Mesenchymal stem cell (in vitro differentiated cells and primary cell): Measurements from ENCODE around the gene UBFD1.
"Not testable (repeated sequence)": the region's sequence is repeated elsewhere in the genome, so short reads cannot be mapped to it uniquely, and the experiment has no call there.

Experiments used
- DNase-seq: peaks from one replicate; pipeline ENCODE4 v3.0.0-alpha.2; 2013
- H2AFZ ChIP-seq: one replicate; pipeline ENCODE4 v1.6.1; 2013; ENCODE audit warnings: low read depth, mild to moderate bottlenecking, control low read depth, inconsistent platforms, low read length, moderate library complexity
- H2AK5ac ChIP-seq: 2 replicates; pipeline ENCODE4 v1.6.1; 2013; ENCODE audit warnings: low read length, moderate library complexity, mild to moderate bottlenecking, inconsistent platforms; ENCODE audit not compliant: severe bottlenecking
- H2BK120ac ChIP-seq: one replicate; pipeline ENCODE4 v1.6.1; 2013; ENCODE audit warnings: low read depth, mild to moderate bottlenecking, inconsistent platforms, low read length, moderate library complexity
- H2BK12ac ChIP-seq, 2 experiments: one replicate each; pipeline ENCODE4 v1.6.1; 2013; ENCODE audit warnings: inconsistent platforms in 2 of 2, low read length in 2 of 2, mild to moderate bottlenecking in 2 of 2, moderate library complexity in 2 of 2, control low read depth in 1 of 2
- H2BK15ac ChIP-seq: one replicate; pipeline ENCODE4 v1.6.1; 2013; ENCODE audit warnings: mild to moderate bottlenecking, low read depth, inconsistent platforms; ENCODE audit not compliant: poor library complexity, severe bottlenecking
- H2BK5ac ChIP-seq: 2 replicates; pipeline ENCODE4 v1.6.1; 2013; ENCODE audit warnings: low read depth, mild to moderate bottlenecking, low read length, control low read depth, inconsistent platforms; ENCODE audit not compliant: poor library complexity, severe bottlenecking
- H3K14ac ChIP-seq, 2 experiments: one replicate each; pipeline ENCODE4 v1.6.1; 2013; ENCODE audit warnings: inconsistent platforms in 2 of 2, low read length in 2 of 2, control low read depth in 1 of 2, mild to moderate bottlenecking in 1 of 2, moderate library complexity in 1 of 2
- H3K18ac ChIP-seq, 2 experiments: one replicate each; pipeline ENCODE4 v1.6.1; 2013; ENCODE audit warnings: inconsistent platforms in 2 of 2, low read length in 2 of 2, control low read depth in 1 of 2, low read depth in 1 of 2, mild to moderate bottlenecking in 1 of 2
- H3K23ac ChIP-seq, 2 experiments: one replicate each; pipeline ENCODE4 v1.6.1; 2013; ENCODE audit warnings: inconsistent platforms in 2 of 2, low read length in 2 of 2, mild to moderate bottlenecking in 2 of 2, moderate library complexity in 2 of 2, control low read depth in 1 of 2
- H3K27ac ChIP-seq: 2 replicates; pipeline ENCODE4 v1.5.1; 2013; ENCODE audit warnings: mild to moderate bottlenecking, moderate library complexity, low read length, control low read depth, inconsistent platforms; ENCODE audit not compliant: poor library complexity, severe bottlenecking
- H3K27me3 ChIP-seq, 2 experiments: 2 replicates each; pipeline versions ENCODE4 v1.6.1 to v1.7.0; 2013; ENCODE audit warnings: low read length in 2 of 2, mild to moderate bottlenecking in 2 of 2, moderate library complexity in 2 of 2, control low read depth in 1 of 2, inconsistent platforms in 1 of 2; ENCODE audit not compliant: control insufficient read depth in 1 of 2, insufficient read depth in 1 of 2
- H3K36me3 ChIP-seq, 2 experiments: 2 replicates each; pipeline versions ENCODE4 v1.6.1 to v1.7.0; 2013; ENCODE audit warnings: low read length in 2 of 2, control low read depth in 1 of 2, inconsistent platforms in 1 of 2, low read depth in 1 of 2, mild to moderate bottlenecking in 1 of 2; ENCODE audit not compliant: insufficient read depth in 2 of 2, control insufficient read depth in 1 of 2
- H3K4ac ChIP-seq, 2 experiments: one replicate each; pipeline ENCODE4 v1.6.1; 2013; ENCODE audit warnings: inconsistent platforms in 2 of 2, low read length in 2 of 2, mild to moderate bottlenecking in 2 of 2, moderate library complexity in 2 of 2, control low read depth in 1 of 2, low read depth in 1 of 2
- H3K4me1 ChIP-seq: 2 replicates; pipeline ENCODE4 v1.6.1; 2013; ENCODE audit warnings: low read depth, low read length, control low read depth; ENCODE audit not compliant: control insufficient read depth, insufficient read depth
- H3K4me2 ChIP-seq: 2 replicates; pipeline ENCODE4 v1.6.1; 2013; ENCODE audit warnings: low read length, mild to moderate bottlenecking, inconsistent platforms; ENCODE audit not compliant: poor library complexity, severe bottlenecking
- H3K4me3 ChIP-seq, 2 experiments: 2 replicates each; pipeline versions ENCODE4 v1.5.1 to v1.7.0; 2013; ENCODE audit warnings: low read length in 2 of 2, mild to moderate bottlenecking in 2 of 2, control low read depth in 1 of 2, low read depth in 1 of 2; ENCODE audit not compliant: insufficient read depth in 1 of 2
- H3K79me1 ChIP-seq: replicated peaks from 2 replicates; pipeline ENCODE4 v1.6.1; 2013; ENCODE audit warnings: mild to moderate bottlenecking, control low read depth, low read length, inconsistent platforms; ENCODE audit not compliant: poor library complexity, severe bottlenecking
- H3K9ac ChIP-seq: 2 replicates; pipeline ENCODE4 v1.7.0; 2013; ENCODE audit warnings: mild to moderate bottlenecking, low read length, moderate library complexity
- H3K9me3 ChIP-seq: 2 replicates; pipeline ENCODE4 v1.7.0; 2013; ENCODE audit warnings: mild to moderate bottlenecking, low read length; ENCODE audit not compliant: control insufficient read depth
- H4K8ac ChIP-seq: one replicate; pipeline ENCODE4 v1.6.1; 2013; ENCODE audit warnings: inconsistent platforms, mild to moderate bottlenecking, low read length, moderate library complexity
- H4K91ac ChIP-seq: one replicate; pipeline ENCODE4 v1.6.1; 2013; ENCODE audit warnings: mild to moderate bottlenecking, low read length, inconsistent platforms
- WGBS: methylation state at CpG from one replicate; pipeline ENCODE4 v1.1.7; 2013; ENCODE audit warnings: mixed read lengths; 5-methylcytosine and 5-hydroxymethylcytosine counted together

UBFD1 gene

DNA sequence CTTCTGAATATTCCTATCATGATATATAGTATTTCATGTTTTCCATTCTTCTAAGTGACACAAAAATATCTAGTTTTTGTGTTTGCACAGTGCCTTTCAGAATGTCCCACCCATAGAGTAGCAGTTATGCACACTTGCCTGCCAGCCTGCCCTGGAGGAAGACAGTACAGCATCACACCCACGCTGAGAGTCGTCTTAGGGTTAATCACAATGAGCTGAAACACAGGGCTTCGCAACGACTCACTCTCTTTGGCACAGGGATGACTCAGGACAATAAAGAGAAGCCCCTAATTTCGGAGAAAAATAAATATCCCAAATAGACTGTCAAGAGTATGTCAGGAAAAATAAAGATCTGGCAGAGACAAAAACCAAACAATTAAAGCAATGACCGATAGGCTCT lies 50.2 kb downstream of the UBFD1 start:
- H3K79me1 ChIP-seq: peaks cover 4% of the 10 kb centered on the region
- H3K27ac ChIP-seq: peak overlapping the region; percentile 21
- H2AFZ ChIP-seq: no peak overlapping the region
- no peak overlapping the region for H3K14ac ChIP-seq
- H2BK120ac ChIP-seq: no peak overlapping the region
- no peak overlapping the region for H2BK5ac ChIP-seq
- H4K91ac ChIP-seq: no peak overlapping the region
- peaks cover 2% of the 10 kb centered on the region for H3K4me1 ChIP-seq
- H2AK5ac ChIP-seq: no peak overlapping the region
- H2BK12ac ChIP-seq: no peak overlapping the region
- H4K8ac ChIP-seq: peak overlapping the region; percentile 69
- H3K4ac ChIP-seq: no peak overlapping the region
- peaks cover 23 to 66% of the 10 kb centered on the region in 2 experiments for H3K36me3 ChIP-seq
- no peak for DNase-seq
- no peaks in the 10 kb centered on the region for H3K9me3 ChIP-seq
- H3K4me3 ChIP-seq: no peak overlapping the region
- WGBS: 67% methylated on average over 6 of the region's 6 CpGs
- H2BK15ac ChIP-seq: no peak overlapping the region
- H3K18ac ChIP-seq: no peak overlapping the region
- H3K4me2 ChIP-seq: no peak overlapping the region
- H3K23ac ChIP-seq: no peak overlapping the region
- no peaks in the 10 kb centered on the region for H3K27me3 ChIP-seq
- no peak overlapping the region for H3K9ac ChIP-seq

DNA sequence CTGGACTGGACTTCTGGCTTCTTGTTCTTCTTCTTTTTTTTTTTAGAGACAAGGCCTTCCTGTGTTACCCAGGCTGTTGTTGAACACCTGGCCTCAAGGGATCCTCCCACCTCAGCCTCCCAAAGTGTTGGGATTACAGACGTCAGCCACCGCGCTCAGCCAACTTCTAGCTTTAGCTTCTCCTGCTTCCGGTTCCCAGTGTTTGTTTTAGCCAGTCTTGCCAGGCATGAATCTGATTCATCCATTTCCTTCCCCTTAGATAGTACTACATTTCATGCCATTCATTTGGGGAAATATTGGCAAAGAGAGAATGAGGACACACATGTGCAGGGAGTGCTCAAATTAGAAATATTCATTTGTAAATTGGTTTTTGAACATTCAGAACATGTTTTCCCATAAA lies 50.7 kb downstream of the UBFD1 start:
- Histone ChIP-seq H3K36me3 (peaks cover 23 to 66% of the 10 kb centered on the region in 2 experiments), H4K91ac (no peak overlapping the region), H2BK15ac (no peak overlapping the region), H3K9me3 (no peaks in the 10 kb centered on the region), H3K4ac (no peak overlapping the region), H3K9ac (no peak overlapping the region), H3K23ac (no peak overlapping the region), H3K18ac (no peak overlapping the region), H3K4me3 (no peak overlapping the region), H3K27me3 (no peaks in the 10 kb centered on the region), H3K27ac (peak overlapping the region; percentile 21), H3K14ac (no peak overlapping the region), H3K79me1 (peaks cover 5% of the 10 kb centered on the region), H2AFZ (no peak overlapping the region), H2AK5ac (no peak overlapping the region), H2BK5ac (no peak overlapping the region), H3K4me1 (peaks cover 2% of the 10 kb centered on the region), H2BK12ac (no peak overlapping the region), H3K4me2 (peak overlapping the region; percentile 39), H2BK120ac (no peak overlapping the region), H4K8ac (no peak overlapping the region)
- 67% methylated on average over 4 of the region's 4 CpGs for WGBS
- peak; percentile 31 for DNase-seq

DNA sequence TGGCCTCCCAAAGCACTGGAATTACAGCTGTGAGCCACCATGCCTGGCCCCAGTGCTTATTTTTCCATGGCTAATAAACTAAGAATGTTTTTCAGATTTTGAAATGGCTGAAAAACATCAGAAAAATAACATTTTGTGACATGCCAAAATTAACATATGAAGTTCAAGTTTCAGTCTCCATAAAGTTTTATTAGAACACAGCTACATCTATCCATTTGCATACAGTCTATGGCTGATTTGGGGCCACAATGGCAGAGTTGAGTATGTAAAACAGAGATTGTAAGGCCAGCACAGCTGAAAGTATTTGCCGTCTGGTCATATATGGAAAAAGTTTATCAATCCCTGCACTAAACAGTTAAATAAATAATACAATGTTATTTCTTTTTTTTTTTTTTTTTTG lies 52.4 kb downstream of the UBFD1 start:
- DNase-seq: no peak
- Histone ChIP-seq H3K4ac (no peak overlapping the region), H3K4me2 (no peak overlapping the region), H4K8ac (no peak overlapping the region), H3K4me1 (peaks cover 2% of the 10 kb centered on the region), H3K9ac (no peak overlapping the region), H2AK5ac (no peak overlapping the region), H2BK12ac (no peak overlapping the region), H3K18ac (no peak overlapping the region), H2BK15ac (no peak overlapping the region), H4K91ac (no peak overlapping the region), H2AFZ (no peak overlapping the region), H2BK5ac (no peak overlapping the region), H3K36me3 (peaks cover 17 to 66% of the 10 kb centered on the region in 2 experiments), H3K14ac (no peak overlapping the region), H3K27me3 (no peaks in the 10 kb centered on the region), H3K4me3 (no peak overlapping the region), H3K79me1 (peaks cover 7% of the 10 kb centered on the region), H3K9me3 (no peaks in the 10 kb centered on the region), H3K27ac (no peak overlapping the region), H3K23ac (no peak overlapping the region), H2BK120ac (no peak overlapping the region)
- no CpG with 5 or more reads among the region's 1 CpG for WGBS

DNA sequence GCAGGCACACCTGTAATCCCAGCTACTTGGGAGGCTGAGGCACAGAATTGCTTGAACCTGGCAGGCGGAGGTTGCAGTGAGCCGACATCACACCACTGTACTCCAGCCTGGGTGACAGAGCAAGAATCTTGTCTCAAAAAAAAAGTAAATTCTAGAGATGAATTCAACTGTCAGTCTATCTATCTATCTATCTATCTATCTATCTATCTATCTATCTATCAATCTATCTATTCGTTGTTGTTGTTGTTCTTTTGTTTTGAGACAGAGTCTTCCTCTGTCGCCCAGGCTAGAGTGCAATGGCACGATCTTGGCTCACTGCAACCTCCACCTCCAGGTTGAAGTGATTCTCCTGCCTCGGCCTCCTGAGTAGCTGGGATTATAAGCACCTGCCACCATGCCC lies 53.4 kb downstream of the UBFD1 start:
- not testable (repeated sequence) for H2AK5ac ChIP-seq, H3K23ac ChIP-seq, H4K8ac ChIP-seq, H3K79me1 ChIP-seq, H3K4me3 ChIP-seq, H2BK15ac ChIP-seq, H3K18ac ChIP-seq, H2BK120ac ChIP-seq, H3K27me3 ChIP-seq, H2BK12ac ChIP-seq, H2AFZ ChIP-seq, H2BK5ac ChIP-seq, H3K27ac ChIP-seq, H3K9me3 ChIP-seq, H3K4me2 ChIP-seq, DNase-seq, H3K4ac ChIP-seq, H3K9ac ChIP-seq, H4K91ac ChIP-seq, H3K4me1 ChIP-seq, H3K14ac ChIP-seq
- WGBS: 97% methylated on average over 5 of the region's 6 CpGs
- H3K36me3 ChIP-seq: peaks cover 23 to 64% of the 10 kb centered on the region in 2 experiments
